Putamen (tissue), 1 donor: ENCODE measurements around the gene ENOX1.

ENCODE experiments used
- DNase-seq: peaks from one replicate; pipeline ENCODE4 v3.0.0-alpha.2; 2016; ENCODE audit warnings: low spot score

ENOX1 gene

GRCh38 chr13:43546251-43546650, 240.5 kb downstream of the ENOX1 start:
- DNase-seq: no peak

GRCh38 chr13:43545317-43545874, 241.4 kb downstream of the ENOX1 start:
- no peak for DNase-seq

- DNase-seq: no peak
These were observed 242.1 kb downstream of the ENOX1 start for GRCh38 chr13:43544631-43545030.

- no peak for DNase-seq
These were observed 242.8 kb downstream of the ENOX1 start for GRCh38 chr13:43544011-43544410.

- DNase-seq: no peak
These were observed 243.4 kb downstream of the ENOX1 start for GRCh38 chr13:43543331-43543730.

GRCh38 chr13:43537124-43537523, 249.6 kb downstream of the ENOX1 start:
- DNase-seq: no peak

GRCh38 chr13:43529796-43530195, 257.0 kb downstream of the ENOX1 start:
- no peak for DNase-seq

GRCh38 chr13:43528992-43529391, 257.8 kb downstream of the ENOX1 start:
- no peak for DNase-seq

GRCh38 chr13:43522788-43523187, 264.0 kb downstream of the ENOX1 start:
- no peak for DNase-seq

- no peak for DNase-seq
These were observed 266.4 kb downstream of the ENOX1 start for GRCh38 chr13:43520351-43520750.

- DNase-seq: no peak
These were observed 267.9 kb downstream of the ENOX1 start for GRCh38 chr13:43518833-43519232.

GRCh38 chr13:43516401-43516833, 270.4 kb downstream of the ENOX1 start:
- DNase-seq: no peak

GRCh38 chr13:43515531-43515930, 271.2 kb downstream of the ENOX1 start:
- DNase-seq: no peak

GRCh38 chr13:43514311-43514710, 272.5 kb downstream of the ENOX1 start:
- DNase-seq: no peak

GRCh38 chr13:43512221-43512620, 274.6 kb downstream of the ENOX1 start:
- DNase-seq: no peak

GRCh38 chr13:43510956-43511901, 275.5 kb downstream of the ENOX1 start:
- DNase-seq: no peak

GRCh38 chr13:43495732-43496131, 291.0 kb downstream of the ENOX1 start:
- no peak for DNase-seq

GRCh38 chr13:43494206-43494605, 292.6 kb downstream of the ENOX1 start:
- no peak for DNase-seq

- DNase-seq: no peak
These were observed 293.2 kb downstream of the ENOX1 start for GRCh38 chr13:43493496-43494000.

GRCh38 chr13:43492745-43493144, 294.0 kb downstream of the ENOX1 start:
- no peak for DNase-seq

GRCh38 chr13:43492311-43492710, 294.5 kb downstream of the ENOX1 start:
- DNase-seq: no peak

GRCh38 chr13:43489233-43489632, 297.5 kb downstream of the ENOX1 start:
- no peak for DNase-seq

GRCh38 chr13:43487885-43488284, 298.9 kb downstream of the ENOX1 start:
- no peak for DNase-seq
